ENCODE data around the gene NECTIN1. TPM values are rescaled to one million over a fixed set of nuclear protein-coding genes. Genes with fewer than 3 reads are reported as not detected.

NECTIN1 gene
- total and polyA plus RNA-seq, 2 of the 13 experiments (the other 11 are each of a cell fraction or from before 2014, with no cell fraction given), result 3.9 to 7.3 TPM

- TF ChIP-seq ZNF318 (CRISPR knock-in tag; IDR thresholded peaks at IDR 0.05) (no peak), ZNF749 (CRISPR knock-in tag; IDR thresholded peaks at IDR 0.05; ENCODE audit: borderline replicate concordance) (no peak), ZNF225 (CRISPR knock-in tag; IDR thresholded peaks at IDR 0.05) (no peak), ZNF121 (CRISPR knock-in tag; IDR thresholded peaks at IDR 0.05) (no peak), ZFAT (CRISPR knock-in tag; conservative IDR thresholded peaks at IDR 0.05) (no peak), ZNF446 (CRISPR knock-in tag; IDR thresholded peaks at IDR 0.05) (no peak), ZNF766 (CRISPR knock-in tag; IDR thresholded peaks at IDR 0.05; ENCODE audit: borderline replicate concordance) (no peak), ATF1 (CRISPR knock-in tag; IDR thresholded peaks at IDR 0.05) (no peak), FOXJ3 (CRISPR knock-in tag; IDR thresholded peaks at IDR 0.05; ENCODE audit: borderline replicate concordance) (no peak), ZNF598 (CRISPR knock-in tag; IDR thresholded peaks at IDR 0.05; ENCODE audit: borderline replicate concordance) (0 out of 2 replicates have a peak, but pooled peaks have one; percentile 19), IKZF5 (CRISPR knock-in tag; IDR thresholded peaks at IDR 0.05) (peak; percentile 35; the same call in 1 of the 2 replicates), TMF1 (CRISPR knock-in tag; IDR thresholded peaks at IDR 0.05; ENCODE audit: low read depth) (no peak), ZNF232 (CRISPR knock-in tag; IDR thresholded peaks at IDR 0.05; ENCODE audit: borderline replicate concordance) (0 out of 2 replicates have a peak, but pooled peaks have one; percentile 35), ARNT2 (CRISPR knock-in tag; IDR thresholded peaks at IDR 0.05; ENCODE audit: low read depth) (no peak), PTBP1 (IDR thresholded peaks at IDR 0.05; ENCODE audit: low read depth, low read length, poor library complexity, severe bottlenecking) (no peak), ZNF556 (CRISPR knock-in tag; IDR thresholded peaks at IDR 0.05; ENCODE audit: borderline replicate concordance) (no peak), ZNF615 (CRISPR knock-in tag; IDR thresholded peaks at IDR 0.05; ENCODE audit: borderline replicate concordance) (no peak), IRX3 (CRISPR knock-in tag; IDR thresholded peaks at IDR 0.05; ENCODE audit: borderline replicate concordance, low read depth) (no peak), ZBTB42 (CRISPR knock-in tag; IDR thresholded peaks at IDR 0.05) (no peak), ZNF678 (CRISPR knock-in tag; IDR thresholded peaks at IDR 0.05) (no peak)
These were observed 62.4 kb downstream of the NECTIN1 start (continued) for GRCh38 chr11:119666463-119667131.

All from HepG2 (cell line).